Measurements from ENCODE around the gene NOC2L.
"Not testable (repeated sequence)": the region's sequence is repeated elsewhere in the genome, so short reads cannot be mapped to it uniquely, and the experiment has no call there.

The NOC2L gene

GRCh38 chr1:993379-993995 lies 34.4 kb upstream of the NOC2L start:
- no peak for DNase-seq

GRCh38 chr1:992362-992761 lies 33.3 kb upstream of the NOC2L start:
- DNase-seq, result no peak

GRCh38 chr1:991895-992294 lies 32.8 kb upstream of the NOC2L start:
- DNase-seq, result no peak

- not testable (repeated sequence) for DNase-seq
Observed at GRCh38 chr1:991275-991674, 32.2 kb upstream of the NOC2L start.

- not testable (repeated sequence) for DNase-seq
Observed at GRCh38 chr1:988061-988460, 29.0 kb upstream of the NOC2L start.

- DNase-seq, result no peak
Observed at GRCh38 chr1:985126-985525, 26.1 kb upstream of the NOC2L start.

- DNase-seq, result no peak
Observed at GRCh38 chr1:984476-984814, 25.4 kb upstream of the NOC2L start.

GRCh38 chr1:983798-984475 lies 24.9 kb upstream of the NOC2L start:
- DNase-seq, result no peak

- no peak for DNase-seq
Observed at GRCh38 chr1:982765-983436, 23.8 kb upstream of the NOC2L start.

GRCh38 chr1:981955-982558 lies 23.0 kb upstream of the NOC2L start, which contains the start of gene PERM1:
PERM1 (minus strand) TSS chr1:982093; CDS start chr1:981029, 1,064 bp downstream.
- DNase-seq, result no peak

- no peak for DNase-seq
Observed at GRCh38 chr1:981491-981954, 22.5 kb upstream of the NOC2L start.

GRCh38 chr1:980602-981395 lies 21.7 kb upstream of the NOC2L start:
- DNase-seq, result no peak

GRCh38 chr1:980137-980571 lies 21.1 kb upstream of the NOC2L start:
- no peak for DNase-seq

- no peak for DNase-seq
Observed at GRCh38 chr1:979744-980072, 20.7 kb upstream of the NOC2L start.

GRCh38 chr1:978835-979743 lies 20.0 kb upstream of the NOC2L start:
- no peak for DNase-seq

- DNase-seq, result no peak
Observed at GRCh38 chr1:978069-978834, 19.2 kb upstream of the NOC2L start.

- not testable (repeated sequence) for DNase-seq
Observed at GRCh38 chr1:976791-977190, 17.7 kb upstream of the NOC2L start.

GRCh38 chr1:975896-976683 lies 17.0 kb upstream of the NOC2L start:
- peak; percentile 42 for DNase-seq

GRCh38 chr1:975365-975764 lies 16.3 kb upstream of the NOC2L start:
- DNase-seq, result no peak

GRCh38 chr1:974687-975328 lies 15.8 kb upstream of the NOC2L start:
- DNase-seq, result no peak

Measured in GOT3 (cell line).